ENCODE measurements around the gene SCRN1. TPM values are rescaled to one million over a fixed set of nuclear protein-coding genes. Genes with fewer than 3 reads are reported as not detected.
A peak's percentile ranks its signal among the peaks of the same experiment; 100 is the strongest.

The SCRN1 gene
- total and polyA plus RNA-seq, 2 of the 13 experiments (the other 11 are each of a cell fraction or from before 2014, with no cell fraction given): 43.2 to 49.8 TPM

- TF ChIP-seq ZNF597 (CRISPR knock-in tag; IDR thresholded peaks at IDR 0.05) (no peak), ARNT2 (CRISPR knock-in tag; IDR thresholded peaks at IDR 0.05; ENCODE audit: low read depth) (peak; percentile 56; the same call in 1 of the 2 replicates), ZNF317 (CRISPR knock-in tag; IDR thresholded peaks at IDR 0.05) (peak; percentile 48; the same call in 1 of the 2 replicates), RXRA (CRISPR knock-in tag; IDR thresholded peaks at IDR 0.05) (0 out of 2 replicates have a peak, but pooled peaks have one; percentile 27), ZNF691 (CRISPR knock-in tag; IDR thresholded peaks at IDR 0.05; ENCODE audit: borderline replicate concordance, low read depth) (peak; percentile 19; the same call in 1 of the 2 replicates), ZNF879 (CRISPR knock-in tag; IDR thresholded peaks at IDR 0.05) (no peak), FOXK1 (CRISPR knock-in tag; IDR thresholded peaks at IDR 0.05; ENCODE audit: borderline replicate concordance, low read depth) (peak; percentile 69; the same call in 1 of the 2 replicates), ZFAT (CRISPR knock-in tag; conservative IDR thresholded peaks at IDR 0.05) (no peak), SIN3A (IDR thresholded peaks at IDR 0.05; ENCODE audit: borderline replicate concordance, low read depth, low read length) (no peak), SNAI1 (CRISPR knock-in tag; IDR thresholded peaks at IDR 0.05; ENCODE audit: borderline replicate concordance) (no peak), PTBP1 (IDR thresholded peaks at IDR 0.05; ENCODE audit: low read depth, low read length, poor library complexity, severe bottlenecking) (peak; percentile 13), ZNF337 (CRISPR knock-in tag; IDR thresholded peaks at IDR 0.05; ENCODE audit: borderline replicate concordance, low read depth) (0 out of 2 replicates have a peak, but pooled peaks have one; percentile 8), ZNF431 (CRISPR knock-in tag; IDR thresholded peaks at IDR 0.05; ENCODE audit: borderline replicate concordance, low read depth) (0 out of 2 replicates have a peak, but pooled peaks have one; percentile 9), ZNF263 (CRISPR knock-in tag; IDR thresholded peaks at IDR 0.05) (peak; percentile 88), ZSCAN25 (CRISPR knock-in tag; IDR thresholded peaks at IDR 0.05) (no peak; the same call in 1 of the 2 replicates), SNAPC5 (CRISPR knock-in tag; IDR thresholded peaks at IDR 0.05; ENCODE audit: borderline replicate concordance) (peak; percentile 14; the same call in 1 of the 2 replicates), ZNF816 (CRISPR knock-in tag; IDR thresholded peaks at IDR 0.05; ENCODE audit: borderline replicate concordance) (peak; percentile 17; the same call in 1 of the 2 replicates), RERE (CRISPR knock-in tag; IDR thresholded peaks at IDR 0.05; ENCODE audit: low read depth) (peak; percentile 45; the same call in 1 of the 2 replicates), NR0B2 (CRISPR knock-in tag; IDR thresholded peaks at IDR 0.05) (peak; percentile 44; the same call in 1 of the 2 replicates), ZNF496 (CRISPR knock-in tag; IDR thresholded peaks at IDR 0.05; ENCODE audit: insufficient replicate concordance) (no peak), ELF3 (CRISPR knock-in tag; IDR thresholded peaks at IDR 0.05) (peak; percentile 46; the same call in 1 of the 2 replicates)
Measured at GRCh38 chr7:30028216-30028748, 38.7 kb upstream of the SCRN1 start, which contains the start of gene PLEKHA8 (continued).

Measured in HepG2 (cell line).